ENCODE results near the gene NUAK1. TPM values are rescaled to one million over a fixed set of nuclear protein-coding genes. Genes with fewer than 3 reads are reported as not detected.

The NUAK1 gene
- total RNA-seq, 1 donor from 2014 or later, result 16.6 TPM

- no peak for DNase-seq (ENCODE audit: low spot score)
- peaks cover 16% of the 10 kb centered on the region for H3K4me1 Mint-ChIP-seq (ENCODE audit: unreplicated experiment)
- no peaks in the 10 kb centered on the region for H3K36me3 Mint-ChIP-seq (ENCODE audit: low read depth, unreplicated experiment)
- no peak for TF ChIP-seq CTCF (IDR thresholded peaks at IDR 0.05; ENCODE audit: unreplicated experiment)
- no peaks in the 10 kb centered on the region for H3K9me3 Mint-ChIP-seq (ENCODE audit: unreplicated experiment)
- H3K27ac Mint-ChIP-seq (ENCODE audit: unreplicated experiment), result no peak overlapping the region
- H3K4me3 Mint-ChIP-seq (ENCODE audit: unreplicated experiment), result no peak overlapping the region
- H3K27me3 Mint-ChIP-seq (ENCODE audit: unreplicated experiment), result peaks cover 4% of the 10 kb centered on the region
Measured at GRCh38 chr12:106118381-106119130, 20.2 kb downstream of the NUAK1 start.

GRCh38 chr12:106115440-106115839 is 23.3 kb downstream of the NUAK1 start:
- no peak for DNase-seq (ENCODE audit: low spot score)
- no peak overlapping the region for H3K4me3 Mint-ChIP-seq (ENCODE audit: unreplicated experiment)
- H3K4me1 Mint-ChIP-seq (ENCODE audit: unreplicated experiment), result peaks cover 33% of the 10 kb centered on the region
- H3K36me3 Mint-ChIP-seq (ENCODE audit: low read depth, unreplicated experiment), result no peaks in the 10 kb centered on the region
- H3K9me3 Mint-ChIP-seq (ENCODE audit: unreplicated experiment), result no peaks in the 10 kb centered on the region
- TF ChIP-seq CTCF (IDR thresholded peaks at IDR 0.05; ENCODE audit: unreplicated experiment), result no peak
- peaks cover 6% of the 10 kb centered on the region for H3K27me3 Mint-ChIP-seq (ENCODE audit: unreplicated experiment)
- H3K27ac Mint-ChIP-seq (ENCODE audit: unreplicated experiment), result no peak overlapping the region

- DNase-seq (ENCODE audit: low spot score), result no peak
- H3K9me3 Mint-ChIP-seq (ENCODE audit: unreplicated experiment), result no peaks in the 10 kb centered on the region
- H3K4me3 Mint-ChIP-seq (ENCODE audit: unreplicated experiment), result no peak overlapping the region
- TF ChIP-seq CTCF (IDR thresholded peaks at IDR 0.05; ENCODE audit: unreplicated experiment), result no peak
- H3K27ac Mint-ChIP-seq (ENCODE audit: unreplicated experiment), result no peak overlapping the region
- H3K36me3 Mint-ChIP-seq (ENCODE audit: low read depth, unreplicated experiment), result no peaks in the 10 kb centered on the region
- H3K27me3 Mint-ChIP-seq (ENCODE audit: unreplicated experiment), result peaks cover 6% of the 10 kb centered on the region
- peaks cover 41% of the 10 kb centered on the region for H3K4me1 Mint-ChIP-seq (ENCODE audit: unreplicated experiment)
Measured at GRCh38 chr12:106114447-106115068, 24.2 kb downstream of the NUAK1 start.

GRCh38 chr12:106113824-106114446 is 24.8 kb downstream of the NUAK1 start:
- DNase-seq (ENCODE audit: low spot score), result no peak
- no peak overlapping the region for H3K4me3 Mint-ChIP-seq (ENCODE audit: unreplicated experiment)
- H3K27me3 Mint-ChIP-seq (ENCODE audit: unreplicated experiment), result peaks cover 6% of the 10 kb centered on the region
- H3K9me3 Mint-ChIP-seq (ENCODE audit: unreplicated experiment), result no peaks in the 10 kb centered on the region
- TF ChIP-seq CTCF (IDR thresholded peaks at IDR 0.05; ENCODE audit: unreplicated experiment), result no peak
- no peak overlapping the region for H3K27ac Mint-ChIP-seq (ENCODE audit: unreplicated experiment)
- peaks cover 46% of the 10 kb centered on the region for H3K4me1 Mint-ChIP-seq (ENCODE audit: unreplicated experiment)
- H3K36me3 Mint-ChIP-seq (ENCODE audit: low read depth, unreplicated experiment), result no peaks in the 10 kb centered on the region

GRCh38 chr12:106113446-106113823 is 25.3 kb downstream of the NUAK1 start:
- TF ChIP-seq CTCF (IDR thresholded peaks at IDR 0.05; ENCODE audit: unreplicated experiment), result no peak
- Mint-ChIP-seq H3K4me1 (ENCODE audit: unreplicated experiment) (peaks cover 43% of the 10 kb centered on the region), H3K27me3 (ENCODE audit: unreplicated experiment) (peaks cover 6% of the 10 kb centered on the region), H3K9me3 (ENCODE audit: unreplicated experiment) (no peaks in the 10 kb centered on the region), H3K27ac (ENCODE audit: unreplicated experiment) (no peak overlapping the region), H3K4me3 (ENCODE audit: unreplicated experiment) (no peak overlapping the region), H3K36me3 (ENCODE audit: low read depth, unreplicated experiment) (no peaks in the 10 kb centered on the region)
- no peak for DNase-seq (ENCODE audit: low spot score)
